Stimulated activated CD8-positive, alpha-beta memory T cell treated with anti-CD3 and anti-CD28 coated beads, Interleukin-7, amount 100 ng/mL, for 48 hours (primary cell): ENCODE results near the gene ATG4D.
"Not testable (repeated sequence)": the region's sequence is repeated elsewhere in the genome, so short reads cannot be mapped to it uniquely, and the experiment has no call there.

Source experiments
- DNase-seq, 2 donors: peaks; one replicate each; pipeline ENCODE4 v3.0.0-alpha.2; 2020; ENCODE audit warnings: low read depth in 1 of 2; ENCODE audit errors: extremely low read depth in 1 of 2

Gene ATG4D

GRCh38 chr19:10518444-10519361, 25.0 kb upstream of the ATG4D start:
- no peak for DNase-seq

DNA sequence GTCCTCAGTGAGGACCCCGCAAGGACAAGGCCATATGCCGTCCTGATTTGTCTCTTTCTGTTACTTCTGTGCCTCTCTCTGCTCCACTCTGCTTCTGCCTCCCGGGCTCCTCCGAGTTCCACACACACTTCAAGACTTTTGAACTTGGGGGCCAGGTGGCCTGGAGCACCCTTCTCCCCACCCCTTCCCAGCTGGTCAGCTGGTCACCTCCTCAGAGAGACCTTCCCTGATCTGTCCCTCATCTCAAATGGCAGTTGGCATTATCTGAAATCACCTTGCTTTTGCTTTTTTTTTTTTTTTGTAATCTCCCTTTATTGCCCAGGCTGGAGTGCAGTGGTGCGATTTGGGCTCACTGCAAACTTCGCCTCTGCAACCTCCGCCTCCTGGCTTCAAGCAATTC, 24.3 kb upstream of the ATG4D start:
- DNase-seq = no peak

DNA sequence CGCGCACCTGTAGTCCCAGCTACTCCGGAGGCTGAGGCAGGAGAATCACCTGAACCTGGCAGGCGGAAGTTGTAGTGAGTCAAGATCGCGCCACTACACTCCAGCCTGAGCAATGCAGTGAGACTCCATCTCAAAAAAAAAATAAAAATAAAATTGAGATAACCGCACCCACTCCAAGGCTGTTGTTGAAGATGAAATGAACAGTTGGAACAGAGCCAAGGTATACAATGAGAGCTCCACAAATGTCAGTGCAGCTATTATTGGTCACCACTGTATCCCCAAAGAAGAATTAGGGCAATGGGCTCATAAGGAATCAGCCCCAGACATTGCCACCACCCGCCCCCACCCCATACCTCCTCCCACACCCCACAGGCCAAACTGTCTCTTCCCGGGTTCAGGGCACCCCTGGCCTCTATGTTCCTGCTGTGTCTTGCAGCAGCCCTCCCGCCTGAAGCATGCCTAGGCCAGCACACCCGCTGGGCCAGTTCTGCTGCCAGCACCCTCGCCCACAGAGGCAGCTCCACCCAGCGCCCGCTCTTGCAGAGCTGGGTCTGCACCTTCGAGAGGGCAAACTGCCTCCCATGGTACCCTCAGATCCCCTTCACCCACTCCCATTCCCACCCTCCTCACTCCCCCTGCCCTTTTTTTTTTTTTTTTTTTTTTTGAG, 22.9 kb upstream of the ATG4D start:
- DNase-seq = no peak

GRCh38 chr19:10521461-10522171, 22.1 kb upstream of the ATG4D start:
- DNase-seq = no peak

GRCh38 chr19:10523135-10523636, 20.5 kb upstream of the ATG4D start:
- DNase-seq = no peak

DNA sequence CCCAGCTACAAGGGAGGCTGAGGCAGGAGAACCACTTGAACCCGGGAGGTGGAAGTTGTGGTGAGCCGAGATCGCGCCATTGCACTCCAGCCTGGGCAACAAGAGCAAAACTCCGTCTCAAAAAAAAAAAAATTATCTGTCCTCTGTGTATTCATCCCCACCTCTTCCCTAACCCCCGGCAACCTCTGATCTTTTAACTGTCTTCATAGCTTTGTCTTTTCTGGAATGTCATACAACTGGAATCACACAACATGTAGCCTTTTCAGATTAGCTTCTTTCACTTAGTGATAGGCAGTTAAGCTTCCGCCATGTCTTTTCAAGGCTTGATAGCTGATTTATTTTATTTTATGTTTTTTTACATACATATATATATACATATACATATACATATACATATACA, 18.1 kb upstream of the ATG4D start:
- DNase-seq = no peak

- DNase-seq = not testable (repeated sequence)
Observed at GRCh38 chr19:10526887-10527286, 16.8 kb upstream of the ATG4D start.

GRCh38 chr19:10532457-10532856, 11.2 kb upstream of the ATG4D start:
- DNase-seq = no peak

DNA sequence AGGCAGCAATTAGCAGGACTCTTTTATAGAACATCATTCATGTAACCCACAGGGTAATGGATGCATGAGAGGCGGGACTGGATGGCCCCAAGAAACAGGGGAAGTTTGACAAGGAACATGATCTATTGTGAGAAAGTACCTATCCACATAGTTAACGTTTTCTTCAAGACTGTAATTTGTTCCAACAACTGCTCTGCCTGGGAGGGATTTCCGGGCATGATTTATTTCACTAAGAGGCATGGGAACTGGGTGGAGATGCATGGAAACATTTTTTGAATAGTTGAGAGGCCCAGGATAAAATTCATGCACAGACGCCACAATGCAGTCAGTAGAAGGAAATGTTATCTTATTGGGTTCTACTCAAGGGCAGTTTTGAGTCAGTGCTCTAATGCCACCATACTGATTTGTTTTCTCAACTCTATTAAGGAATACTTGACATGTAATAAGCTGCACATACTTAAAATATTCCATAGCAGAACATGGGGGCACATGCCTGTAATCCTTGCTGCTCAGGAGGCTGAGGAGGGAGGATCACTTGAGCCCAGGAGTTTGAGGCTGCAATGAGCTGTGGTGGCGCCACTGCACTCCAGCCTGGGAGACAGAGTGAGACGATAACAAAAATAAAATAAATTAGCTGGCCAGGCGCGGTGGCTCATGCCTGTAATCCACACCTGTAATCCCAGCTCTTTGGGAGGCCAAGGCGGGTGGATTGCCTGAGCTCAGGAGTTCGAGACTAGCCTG, 9.9 kb upstream of the ATG4D start:
- DNase-seq = no peak

DNA sequence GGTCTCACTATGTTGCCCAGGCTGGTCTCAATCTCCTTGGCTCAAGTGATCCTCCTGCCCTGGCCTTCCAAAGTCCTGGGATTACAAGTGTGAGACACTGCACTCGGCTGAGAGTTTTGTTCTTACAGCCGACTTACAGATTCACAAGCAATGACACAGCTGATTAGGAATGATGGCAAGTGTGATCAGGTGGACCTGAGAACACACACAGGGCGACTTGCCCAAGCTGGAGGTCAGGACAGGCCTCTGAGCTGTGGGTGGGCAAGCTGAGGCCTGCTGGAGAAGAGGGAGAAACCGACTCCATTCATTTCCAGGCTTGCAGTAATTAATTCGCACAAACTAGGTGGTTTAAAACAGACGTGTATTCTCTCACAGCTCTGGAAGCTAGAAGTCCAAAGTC, 8.1 kb upstream of the ATG4D start:
- DNase-seq = no peak

- no peak for DNase-seq
Observed at GRCh38 chr19:10537668-10538067, 6.0 kb upstream of the ATG4D start.

DNA sequence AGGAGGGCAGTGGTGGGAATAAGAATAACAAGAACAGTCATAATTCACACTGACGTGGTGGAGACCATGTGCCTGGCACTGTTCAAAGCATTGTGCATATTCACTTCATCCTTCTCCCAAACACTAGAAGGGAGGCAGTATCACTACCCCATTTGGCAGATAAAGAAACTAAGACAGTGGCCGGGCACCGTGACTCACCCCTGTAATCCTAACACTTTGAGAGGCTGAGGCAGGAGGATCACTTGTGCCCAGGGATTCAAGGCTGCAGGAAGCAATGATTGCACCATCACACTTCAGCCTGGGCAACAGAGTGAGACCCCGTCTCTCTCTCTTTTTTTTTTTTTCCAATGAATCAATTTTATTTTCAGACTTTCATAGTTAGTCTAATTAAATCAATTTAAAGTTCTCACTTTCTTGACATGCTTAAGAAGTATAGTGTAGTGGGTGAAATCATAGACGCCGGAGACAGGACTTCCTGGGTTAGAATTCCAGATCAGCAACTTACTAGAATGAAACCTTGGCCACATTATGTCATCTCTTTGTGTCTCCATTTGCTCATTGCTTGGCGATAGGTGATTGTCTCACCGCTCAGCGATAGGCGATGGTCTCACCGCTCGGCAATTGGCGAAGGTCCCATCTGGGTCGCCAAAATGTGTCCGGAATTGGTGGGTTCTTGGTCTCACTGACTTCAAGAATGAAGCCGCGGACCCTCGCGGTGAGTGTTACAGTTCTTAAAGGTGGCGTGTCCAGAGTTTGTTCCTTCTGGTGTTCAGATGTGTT, 5.3 kb upstream of the ATG4D start:
- no peak for DNase-seq

DNA sequence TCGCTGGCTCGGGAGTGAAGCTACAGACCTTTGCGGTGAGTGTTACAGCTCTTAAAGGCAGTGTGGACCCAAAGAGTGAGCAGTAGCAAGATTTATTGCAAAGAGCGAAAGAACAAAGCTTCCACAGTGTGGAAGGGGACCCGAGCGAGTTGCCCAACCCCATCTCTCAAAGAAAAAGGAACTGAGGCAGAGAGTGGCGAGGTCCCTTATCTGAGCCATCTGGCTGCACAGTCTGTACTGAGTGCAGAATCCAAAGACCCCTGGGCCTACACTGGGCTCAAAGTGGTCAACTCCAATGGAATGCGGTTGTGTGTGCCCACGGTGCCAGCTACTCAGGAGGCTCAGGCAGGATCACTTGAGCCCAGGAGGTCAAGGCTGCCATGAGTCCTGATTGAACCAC, 4.7 kb upstream of the ATG4D start:
- not testable (repeated sequence) for DNase-seq

- no peak for DNase-seq
Observed at GRCh38 chr19:10543059-10543419, 665 bp upstream of the ATG4D start.

DNA sequence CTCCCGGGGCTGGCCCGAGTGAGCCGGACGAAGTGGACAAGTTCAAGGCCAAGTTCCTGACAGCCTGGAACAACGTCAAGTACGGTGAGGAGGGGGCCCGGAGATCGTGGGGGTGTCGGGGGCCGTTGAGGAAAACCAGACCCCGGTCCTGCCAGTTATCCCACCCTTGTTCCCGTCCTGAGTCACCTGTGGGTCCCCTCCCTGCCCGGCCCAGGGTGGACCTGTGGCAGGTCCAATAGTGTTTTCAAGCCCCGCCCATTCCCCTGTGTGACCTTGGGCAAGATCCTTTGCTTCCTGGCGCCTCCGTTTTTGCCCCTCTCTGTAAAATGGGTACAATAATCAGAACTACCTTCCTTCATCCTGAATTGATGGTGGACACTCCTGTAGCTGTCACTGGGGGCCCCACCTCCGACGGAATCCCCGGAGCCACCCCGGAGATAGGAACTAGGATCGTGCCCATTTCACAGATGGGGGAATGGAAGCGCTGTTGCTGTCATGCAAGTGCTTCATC, 593 bp downstream of the ATG4D start:
- no peak for DNase-seq

DNA sequence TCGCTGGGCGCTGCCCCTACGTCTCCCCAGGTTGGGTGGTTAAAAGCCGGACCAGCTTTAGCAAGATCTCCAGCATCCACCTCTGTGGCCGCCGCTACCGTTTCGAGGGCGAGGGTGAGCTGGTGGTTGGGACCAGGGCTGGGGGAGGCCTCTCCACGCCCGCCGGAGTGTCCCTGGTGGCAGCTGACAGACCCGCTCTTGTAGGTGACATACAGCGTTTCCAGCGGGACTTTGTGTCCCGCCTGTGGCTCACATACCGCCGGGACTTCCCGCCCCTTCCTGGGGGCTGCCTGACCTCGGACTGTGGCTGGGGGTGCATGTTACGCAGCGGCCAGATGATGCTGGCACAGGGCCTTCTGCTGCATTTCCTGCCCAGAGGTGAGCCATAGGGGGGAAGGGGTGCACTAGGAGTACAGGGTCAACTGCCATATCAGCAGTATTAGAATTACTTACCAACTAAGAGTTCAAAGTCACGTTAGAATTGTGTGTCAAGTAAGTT, 1.1 kb downstream of the ATG4D start:
- DNase-seq = no peak

- DNase-seq = no peak
Observed at GRCh38 chr19:10546817-10547216, 3.1 kb downstream of the ATG4D start.

DNA sequence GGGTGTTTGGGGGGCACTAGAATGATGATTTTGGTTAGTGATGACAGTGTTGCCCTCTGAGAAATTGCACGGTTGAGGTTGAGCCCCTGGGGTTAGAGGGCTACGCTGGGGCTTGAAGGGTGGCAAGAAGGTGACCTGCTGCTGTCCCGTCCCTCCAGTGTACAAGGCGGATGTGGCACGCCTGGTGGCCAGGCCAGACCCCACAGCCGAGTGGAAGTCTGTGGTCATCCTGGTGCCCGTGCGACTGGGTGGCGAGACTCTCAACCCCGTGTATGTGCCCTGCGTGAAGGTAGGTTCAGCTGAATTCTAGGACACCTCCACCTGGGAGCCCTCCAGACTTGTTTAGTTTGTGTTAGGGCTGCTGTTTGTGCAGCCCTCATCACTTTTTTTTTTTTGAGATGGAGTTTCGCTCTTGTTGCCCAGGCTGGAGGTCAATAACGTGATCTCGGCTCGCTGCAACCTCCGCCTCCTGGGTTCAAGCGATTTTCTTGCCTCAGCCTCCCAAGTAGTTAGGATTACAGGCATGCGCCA, 5.1 kb downstream of the ATG4D start:
- no peak for DNase-seq

- DNase-seq = no peak
Observed at GRCh38 chr19:10549733-10550132, 6.0 kb downstream of the ATG4D start.
